ENCODE measurements around the gene GLI3. TPM values are rescaled to one million over a fixed set of nuclear protein-coding genes. Genes with fewer than 3 reads are reported as not detected.

The GLI3 gene
- total and polyA plus RNA-seq, 2 of the 8 experiments (the other 6 are each of a cell fraction or from before 2014, with no cell fraction given), result 8.0 to 31.1 TPM

GRCh38 chr7:42236266-42236975 lies 588 bp downstream of the GLI3 start (continued):
- TF ChIP-seq MAFK (IDR thresholded peaks at IDR 0.05; ENCODE audit: low read depth, low read length) (no peak), RAD21 (IDR thresholded peaks at IDR 0.05 in 1 of 2, conservative IDR thresholded peaks at IDR 0.05 in 1 of 2; ENCODE audit: low read depth in 2 of 2, low read length in 2 of 2) (no peak; a peak in 1 of 4 replicates), USF2 (IDR thresholded peaks at IDR 0.05; ENCODE audit: low read length) (no peak)
